HepG2 (cell line): ENCODE results near the gene TP53TG5. TPM values are rescaled to one million over a fixed set of nuclear protein-coding genes. Genes with fewer than 3 reads are reported as not detected.

Experiments used
- CBX2 ChIP-seq, 2 experiments: fragments of 200-600 bp in 1 of 2; sonication (generic); formaldehyde crosslinking in 1 of 2; IDR thresholded peaks; 2 replicates each; pipeline versions ENCODE4 v1.7.0 to v1.8.1; 2018 to 2022; ENCODE audit warnings: low read depth in 2 of 2, low read length in 1 of 2, mild to moderate bottlenecking in 1 of 2, missing genetic modification reagents in 1 of 2
- ETV6 ChIP-seq: sonication (generic); formaldehyde crosslinking; conservative IDR thresholded peaks from 2 replicates; pipeline ENCODE4 v1.4.0; 2020; ENCODE audit warnings: missing genetic modification reagents
- GATA4 ChIP-seq: sonication (generic); IDR thresholded peaks from 2 replicates; pipeline ENCODE4 v1.6.1; 2016; ENCODE audit warnings: antibody characterized with exemption, low read depth, borderline replicate concordance
- GPBP1L1 ChIP-seq: sonication (generic); formaldehyde crosslinking; IDR thresholded peaks from 2 replicates; pipeline ENCODE4 v1.5.0; 2020; ENCODE audit warnings: mild to moderate bottlenecking, missing genetic modification reagents
- HMG20B ChIP-seq: conservative IDR thresholded peaks from 2 replicates; pipeline ENCODE4 v1.6.1; 2016; ENCODE audit warnings: missing genetic modification reagents, missing compliant biosample characterization
- HNRNPLL ChIP-seq: fragments of 200-400 bp; formaldehyde crosslinking; IDR thresholded peaks from 2 replicates; pipeline ENCODE4 v1.6.1; 2017; ENCODE audit warnings: mild to moderate bottlenecking, low read depth, low read length; ENCODE audit not compliant: poor library complexity, severe bottlenecking
- MAF1 ChIP-seq: sonication (generic); formaldehyde crosslinking; IDR thresholded peaks from 2 replicates; pipeline ENCODE4 v1.5.0; 2020; ENCODE audit warnings: missing genetic modification reagents, borderline replicate concordance
- MBD4 ChIP-seq: IDR thresholded peaks from 2 replicates; pipeline ENCODE4 v1.6.1; 2012; ENCODE audit warnings: low read length, inconsistent platforms, borderline replicate concordance
- MEIS2 ChIP-seq: sonication (generic); formaldehyde crosslinking; IDR thresholded peaks from 2 replicates; pipeline ENCODE4 v1.9.0; 2021; ENCODE audit warnings: mild to moderate bottlenecking, missing genetic modification reagents
- MXD4 ChIP-seq: IDR thresholded peaks from 2 replicates; pipeline ENCODE4 v1.6.1; 2016; ENCODE audit warnings: mild to moderate bottlenecking, missing biosample characterization, missing genetic modification reagents
- MZF1 ChIP-seq: sonication (generic); formaldehyde crosslinking; IDR thresholded peaks from 2 replicates; pipeline ENCODE4 v1.8.1; 2023; ENCODE audit warnings: mild to moderate bottlenecking, missing genetic modification reagents, borderline replicate concordance
- NFE2L1 ChIP-seq: sonication (generic); formaldehyde crosslinking; IDR thresholded peaks from 2 replicates; pipeline ENCODE4 v1.4.0; 2020; ENCODE audit warnings: missing genetic modification reagents, mild to moderate bottlenecking, borderline replicate concordance
- RBM39 ChIP-seq: fragments of 200-400 bp; formaldehyde crosslinking; IDR thresholded peaks from one replicate; pipeline ENCODE4 v1.6.1; 2018; ENCODE audit warnings: antibody characterized with exemption, mild to moderate bottlenecking, low read depth, low read length; ENCODE audit not compliant: poor library complexity, severe bottlenecking
- SNAPC2 ChIP-seq: sonication (generic); formaldehyde crosslinking; IDR thresholded peaks from 2 replicates; pipeline ENCODE4 v1.8.1; 2022; ENCODE audit warnings: mild to moderate bottlenecking, missing genetic modification reagents
- SRSF4 ChIP-seq: fragments of 200-400 bp; formaldehyde crosslinking; IDR thresholded peaks from one replicate; pipeline ENCODE4 v1.6.1; 2018; ENCODE audit warnings: mild to moderate bottlenecking, low read depth, low read length, moderate library complexity; ENCODE audit not compliant: poor library complexity, severe bottlenecking
- TAF15 ChIP-seq: fragments of 200-400 bp; formaldehyde crosslinking; IDR thresholded peaks from one replicate; pipeline ENCODE4 v1.6.1; 2018; ENCODE audit warnings: mild to moderate bottlenecking, low read depth, low read length; ENCODE audit not compliant: poor library complexity, severe bottlenecking
- TERF1 ChIP-seq: sonication (generic); formaldehyde crosslinking; IDR thresholded peaks from 2 replicates; pipeline ENCODE4 v1.8.0; 2022; ENCODE audit warnings: mild to moderate bottlenecking, missing genetic modification reagents, moderate library complexity
- THAP11 ChIP-seq: IDR thresholded peaks from 2 replicates; pipeline ENCODE4 v1.6.1; 2016; ENCODE audit warnings: missing biosample characterization, missing genetic modification reagents
- ZMYM4 ChIP-seq: sonication (generic); formaldehyde crosslinking; IDR thresholded peaks from 2 replicates; pipeline ENCODE4 v1.8.1; 2023; ENCODE audit warnings: mild to moderate bottlenecking, missing genetic modification reagents
- ZNF224 ChIP-seq: sonication (generic); formaldehyde crosslinking; IDR thresholded peaks from 2 replicates; pipeline ENCODE4 v1.5.0; 2020; ENCODE audit warnings: mild to moderate bottlenecking, missing genetic modification reagents
- ZNF256 ChIP-seq: sonication (generic); formaldehyde crosslinking; conservative IDR thresholded peaks from 2 replicates; pipeline ENCODE4 v1.4.0; 2020; ENCODE audit warnings: missing genetic modification reagents
- ZNF337 ChIP-seq: sonication (generic); formaldehyde crosslinking; IDR thresholded peaks from 2 replicates; pipeline ENCODE4 v1.5.1; 2020; ENCODE audit warnings: missing genetic modification reagents, low read depth, mild to moderate bottlenecking, borderline replicate concordance
- ZSCAN22 ChIP-seq: sonication (generic); formaldehyde crosslinking; IDR thresholded peaks from 2 replicates; pipeline ENCODE4 v1.4.0; 2020; ENCODE audit warnings: mild to moderate bottlenecking, missing genetic modification reagents
- ZSCAN25 ChIP-seq: sonication (generic); formaldehyde crosslinking; IDR thresholded peaks from 2 replicates; pipeline ENCODE4 v1.8.0; 2022; ENCODE audit warnings: mild to moderate bottlenecking, missing genetic modification reagents
- polyA plus RNA-seq, 8 experiments: library from polyadenylated mRNA; depleted of rRNA in 3 of 8; stranded (reverse) in 7 of 8; unstranded in 1 of 8; fragments of >200 nt; fragmentation: Illumina TruSeq in 4 of 8; extraction: Trizol in 4 of 8; gene quantifications; 2 replicates each; pipeline versions ENCODE4 v1.2.1 to v1.2.3, GENCODE V29; 2011 to 2016; ENCODE audit warnings: low read depth in 4 of 8, missing spikeins in 1 of 8, mixed read lengths in 1 of 8; ENCODE audit not compliant: insufficient read depth in 1 of 8
- total RNA-seq, 5 experiments: library from RNA; depleted of rRNA; stranded (reverse); fragments of >200 nt; fragmentation: Illumina TruSeq; extraction: Trizol; gene quantifications; 2 replicates each; pipeline ENCODE4 v1.2.3, GENCODE V29; 2016; ENCODE audit warnings: low read depth in 1 of 5
- TF ChIP-seq, protein P1 (sequence below): sonication (generic); formaldehyde crosslinking; IDR thresholded peaks from 2 replicates; pipeline ENCODE4 v1.5.1; 2020; ENCODE audit warnings: missing genetic modification reagents, mild to moderate bottlenecking, borderline replicate concordance

Gene TP53TG5
- total and polyA plus RNA-seq, 2 of the 13 experiments (the other 11 are each of a cell fraction or from before 2014, with no cell fraction given): 0.11 TPM; not detected in 1

DNA sequence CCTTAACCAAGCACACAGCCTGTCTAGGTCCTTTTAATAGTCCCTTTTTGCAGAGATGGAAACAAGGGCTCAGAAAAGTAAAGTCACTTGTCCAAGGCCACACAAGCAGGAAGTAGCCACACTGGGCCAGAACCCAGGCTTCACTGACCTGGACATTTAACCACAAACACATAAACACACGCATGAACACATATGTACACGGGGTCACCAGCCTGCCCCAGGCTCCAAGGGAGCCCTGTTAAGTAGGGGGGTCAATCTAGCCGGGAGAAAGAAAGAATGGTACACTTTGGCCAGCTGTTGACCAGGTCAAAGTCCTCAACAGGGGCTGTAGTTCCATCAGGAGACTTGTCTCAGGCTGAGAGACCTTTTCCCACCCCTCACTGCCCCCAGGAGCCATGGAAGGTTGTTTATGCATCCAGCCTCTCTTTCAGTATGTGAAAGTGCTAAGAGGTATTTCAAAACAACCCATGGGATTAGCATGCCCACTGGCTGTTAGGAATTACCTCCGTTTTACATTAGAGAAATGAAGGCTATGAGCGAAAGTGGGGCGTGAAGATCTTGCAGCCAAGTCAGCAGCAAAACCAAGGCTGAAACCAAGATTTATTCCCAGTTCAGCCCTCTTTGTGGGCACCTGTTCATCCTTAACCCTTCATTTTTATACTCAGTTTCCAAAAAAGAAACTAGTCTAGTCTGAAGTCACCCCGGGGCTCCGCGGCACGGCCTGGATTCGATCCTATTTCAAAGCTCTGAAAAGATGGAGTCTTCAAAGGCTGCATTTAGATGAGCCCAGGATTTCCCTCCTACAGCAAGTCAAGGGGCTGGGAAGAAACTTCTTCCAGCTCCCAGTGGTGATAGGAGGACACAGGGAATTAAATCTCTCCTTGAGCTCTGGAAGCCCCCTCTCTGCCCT lies 39.7 kb downstream of the TP53TG5 start (continued):
- TF ChIP-seq NFE2L1 (CRISPR knock-in tag) (no peak), TERF1 (no peak), TAF15 (no peak), MBD4 (no peak), ZNF256 (0 out of 2 replicates have a peak, but pooled peaks have one; percentile 60), GPBP1L1 (no peak), CBX2 (IDR thresholded peaks at IDR 0.05; ENCODE audit: low read depth, low read length) (no peak), CBX2 (CRISPR knock-in tag; IDR thresholded peaks at IDR 0.05; ENCODE audit: low read depth) (peak; percentile 74; the same call in 1 of the 2 replicates), MXD4 (CRISPR knock-in tag) (no peak; the same call in 1 of the 2 replicates), MAF1 (CRISPR knock-in tag) (no peak), THAP11 (CRISPR knock-in tag) (peak; percentile 52; the same call in 1 of the 2 replicates), SRSF4 (no peak), ZNF337 (CRISPR knock-in tag) (peak; percentile 76; the same call in 1 of the 2 replicates), RBM39 (no peak), GATA4 (no peak), MEIS2 (CRISPR knock-in tag) (no peak; the same call in 1 of the 2 replicates), SNAPC2 (no peak), ZMYM4 (peak; percentile 34; the same call in 1 of the 2 replicates), MZF1 (CRISPR knock-in tag) (no peak), HMG20B (no peak; the same call in 1 of the 2 replicates), ZSCAN25 (CRISPR knock-in tag) (no peak; the same call in 1 of the 2 replicates), ETV6 (CRISPR knock-in tag) (no peak), ZNF224 (0 out of 2 replicates have a peak, but pooled peaks have one; percentile 56), HNRNPLL (no peak), ZSCAN22 (CRISPR knock-in tag) (no peak)
- TF ChIP-seq, protein P1, sequence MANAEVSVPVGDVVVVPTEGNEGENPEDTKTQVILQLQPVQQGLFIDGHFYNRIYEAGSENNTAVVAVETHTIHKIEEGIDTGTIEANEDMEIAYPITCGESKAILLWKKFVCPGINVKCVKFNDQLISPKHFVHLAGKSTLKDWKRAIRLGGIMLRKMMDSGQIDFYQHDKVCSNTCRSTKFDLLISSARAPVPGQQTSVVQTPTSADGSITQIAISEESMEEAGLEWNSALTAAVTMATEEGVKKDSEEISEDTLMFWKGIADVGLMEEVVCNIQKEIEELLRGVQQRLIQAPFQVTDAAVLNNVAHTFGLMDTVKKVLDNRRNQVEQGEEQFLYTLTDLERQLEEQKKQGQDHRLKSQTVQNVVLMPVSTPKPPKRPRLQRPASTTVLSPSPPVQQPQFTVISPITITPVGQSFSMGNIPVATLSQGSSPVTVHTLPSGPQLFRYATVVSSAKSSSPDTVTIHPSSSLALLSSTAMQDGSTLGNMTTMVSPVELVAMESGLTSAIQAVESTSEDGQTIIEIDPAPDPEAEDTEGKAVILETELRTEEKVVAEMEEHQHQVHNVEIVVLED (CRISPR knock-in tag): no peak
